Hematopoietic multipotent progenitor cell treated with erythropoietin and hydrocortisone succinate and interleukin-3 and kit ligand, for 8 days (in vitro differentiated cells): Measurements from ENCODE around the gene ARID4B.
"Not testable (repeated sequence)": the region's sequence is repeated elsewhere in the genome, so short reads cannot be mapped to it uniquely, and the experiment has no call there.

Source experiments
- DNase-seq: peaks from one replicate; pipeline ENCODE4 v3.0.0-alpha.2; 2015

Gene ARID4B

GRCh38 chr1:235266967-235267366 is 61.0 kb downstream of the ARID4B start:
- no peak for DNase-seq

- no peak for DNase-seq
Observed at GRCh38 chr1:235266325-235266724, 61.7 kb downstream of the ARID4B start.

GRCh38 chr1:235265900-235266299 is 62.1 kb downstream of the ARID4B start:
- DNase-seq, result no peak

- no peak for DNase-seq
Observed at GRCh38 chr1:235264327-235264726, 63.7 kb downstream of the ARID4B start.

- no peak for DNase-seq
Observed at GRCh38 chr1:235262539-235262938, 65.4 kb downstream of the ARID4B start.

GRCh38 chr1:235261243-235261642 is 66.7 kb downstream of the ARID4B start:
- no peak for DNase-seq

- DNase-seq, result no peak
Observed at GRCh38 chr1:235259133-235259778, 68.7 kb downstream of the ARID4B start.

- DNase-seq, result not testable (repeated sequence)
Observed at GRCh38 chr1:235258068-235258467, 69.9 kb downstream of the ARID4B start.

- no peak for DNase-seq
Observed at GRCh38 chr1:235254721-235255120, 73.3 kb downstream of the ARID4B start.

GRCh38 chr1:235253219-235253962 is 74.6 kb downstream of the ARID4B start:
- peak; percentile 80 for DNase-seq

GRCh38 chr1:235250430-235250829 is 77.5 kb downstream of the ARID4B start:
- no peak for DNase-seq

- no peak for DNase-seq
Observed at GRCh38 chr1:235246022-235246948, 81.7 kb downstream of the ARID4B start.

- no peak for DNase-seq
Observed at GRCh38 chr1:235244974-235245592, 82.9 kb downstream of the ARID4B start.

- no peak for DNase-seq
Observed at GRCh38 chr1:235240960-235241359, 87.0 kb downstream of the ARID4B start.

GRCh38 chr1:235239851-235240250 is 88.1 kb downstream of the ARID4B start:
- DNase-seq, result no peak

- DNase-seq, result no peak
Observed at GRCh38 chr1:235238558-235238957, 89.4 kb downstream of the ARID4B start.

GRCh38 chr1:235236128-235236527 is 91.9 kb downstream of the ARID4B start:
- no peak for DNase-seq

GRCh38 chr1:235229868-235230267 is 98.1 kb downstream of the ARID4B start:
- DNase-seq, result no peak

GRCh38 chr1:235227414-235227813 is 100.6 kb downstream of the ARID4B start:
- no peak for DNase-seq

- no peak for DNase-seq
Observed at GRCh38 chr1:235226933-235227332, 101.0 kb downstream of the ARID4B start.

GRCh38 chr1:235225299-235225698 is 102.7 kb downstream of the ARID4B start:
- no peak for DNase-seq

GRCh38 chr1:235221653-235222375 is 106.2 kb downstream of the ARID4B start:
- DNase-seq, result no peak
